H1 (cell line): ENCODE data around the gene SLC7A5. TPM values are rescaled to one million over a fixed set of nuclear protein-coding genes. Genes with fewer than 3 reads are reported as not detected.
"Not testable (repeated sequence)": the region's sequence is repeated elsewhere in the genome, so short reads cannot be mapped to it uniquely, and the experiment has no call there.

Source experiments
- CTCF ChIA-PET: fragments of 300-600 bp; sonication (Branson Sonifier 250); formaldehyde crosslinking; loops from one replicate; lab custom pipeline; 2021; ENCODE audit not compliant: partially characterized antibody; lab: Charles Lee
- POLR2A ChIA-PET: fragments of 300-600 bp; sonication (Branson Sonifier 250); formaldehyde crosslinking; loops from one replicate; lab custom pipeline; 2021; ENCODE audit warnings: inconsistent platforms; ENCODE audit not compliant: partially characterized antibody; lab: Charles Lee
- DNase-seq, 2 experiments: peaks; one replicate each; pipeline versions ENCODE4 v3.0.0 to v3.0.0-alpha.2; 2010 to 2022; ENCODE audit warnings: low spot score in 2 of 2, low read depth in 1 of 2, mixed read lengths in 1 of 2
- FAIRE-seq: peaks from 2 replicates; lab custom pipeline; 2011; peaks lifted over from hg19 to GRCh38; lab: Jason Lieb, UNC
- H2AFZ ChIP-seq: 2 replicates; pipeline ENCODE4 v1.8.1; 2012; ENCODE audit warnings: low read length, inconsistent platforms
- H2AK5ac ChIP-seq: 2 replicates; pipeline ENCODE4 v1.6.1; 2013; ENCODE audit warnings: low read depth, low read length
- H2BK120ac ChIP-seq: replicated peaks from 2 replicates; pipeline ENCODE3; 2013; ENCODE audit warnings: low read depth, low read length, inconsistent platforms
- H2BK12ac ChIP-seq: 2 replicates; pipeline ENCODE4 v1.6.1; 2013; ENCODE audit warnings: low read depth, low read length
- H2BK15ac ChIP-seq: 2 replicates; pipeline ENCODE4 v1.6.1; 2013; ENCODE audit warnings: low read length
- H2BK20ac ChIP-seq: 2 replicates; pipeline ENCODE4 v1.6.1; 2013; ENCODE audit warnings: low read length
- H2BK5ac ChIP-seq: 2 replicates; pipeline ENCODE4 v1.6.1; 2013; ENCODE audit warnings: low read depth, low read length
- H3K14ac ChIP-seq: 2 replicates; pipeline ENCODE4 v1.6.1; 2013; ENCODE audit warnings: inconsistent platforms; ENCODE audit not compliant: insufficient read length
- H3K18ac ChIP-seq: 2 replicates; pipeline ENCODE4 v1.6.1; 2013; ENCODE audit warnings: low read length; ENCODE audit errors: extremely low read depth
- H3K23ac ChIP-seq: 2 replicates; pipeline ENCODE4 v1.6.1; 2013; ENCODE audit warnings: inconsistent platforms; ENCODE audit not compliant: insufficient read length
- H3K23me2 ChIP-seq: 2 replicates; pipeline ENCODE4 v1.6.1; 2013; ENCODE audit warnings: low read depth, low read length
- H3K27ac ChIP-seq: 2 replicates; pipeline ENCODE4 v1.6.1; 2011; ENCODE audit warnings: low read depth, low read length, inconsistent platforms
- H3K27me3 ChIP-seq, 4 experiments: replicated peaks in 1 of 4; 1 replicate in 1 of 4; 2 replicates in 3 of 4; pipeline versions ENCODE4 v1.6.1 to v1.8.1; 2011 to 2013; ENCODE audit warnings: low read length in 3 of 4, mild to moderate bottlenecking in 3 of 4, inconsistent platforms in 2 of 4, mixed read lengths in 2 of 4, moderate library complexity in 1 of 4; ENCODE audit not compliant: control insufficient read depth in 3 of 4, insufficient read depth in 3 of 4; ENCODE audit errors: extremely low read depth in 1 of 4
- H3K36me3 ChIP-seq, 4 experiments: 2 replicates each; pipeline versions ENCODE4 v1.6.1 to v1.8.1; 2011 to 2013; ENCODE audit warnings: mild to moderate bottlenecking in 4 of 4, low read length in 3 of 4, moderate library complexity in 2 of 4, control low read depth in 1 of 4, inconsistent platforms in 1 of 4; ENCODE audit not compliant: insufficient read depth in 4 of 4, control insufficient read depth in 2 of 4
- H3K4ac ChIP-seq: replicated peaks from 2 replicates; pipeline ENCODE3; 2013; ENCODE audit warnings: low read length, low read depth, mixed read lengths, inconsistent platforms; ENCODE audit not compliant: insufficient read length
- H3K4me1 ChIP-seq, 4 experiments: replicated peaks in 1 of 4; 1 replicate in 1 of 4; 2 replicates in 3 of 4; pipeline versions ENCODE4 v1.6.1 to v1.8.1; 2011 to 2013; ENCODE audit warnings: low read length in 3 of 4, inconsistent platforms in 2 of 4, mixed read lengths in 1 of 4; ENCODE audit not compliant: insufficient read depth in 4 of 4, control insufficient read depth in 3 of 4
- H3K4me2 ChIP-seq, 2 experiments: 2 replicates each; pipeline versions ENCODE4 v1.6.1 to v1.8.1; 2011 to 2013; ENCODE audit warnings: low read depth in 2 of 2, low read length in 2 of 2, control low read depth in 1 of 2, inconsistent platforms in 1 of 2, mild to moderate bottlenecking in 1 of 2; ENCODE audit not compliant: insufficient read depth in 1 of 2
- H3K4me3 ChIP-seq, 4 experiments: fragments of 200-600, 300-600 bp in 1 of 4; sonication (generic), shearing (Covaris generic), sonication (Bioruptor Twin) in 1 of 4; 2 replicates each; pipeline versions ENCODE4 v1.5.1 to v1.8.1; 2011 to 2016; ENCODE audit warnings: low read length in 4 of 4, low read depth in 3 of 4, control low read depth in 2 of 4, inconsistent platforms in 2 of 4, mild to moderate bottlenecking in 2 of 4, mixed read lengths in 1 of 4, moderate library complexity in 1 of 4; ENCODE audit not compliant: insufficient read depth in 2 of 4; ENCODE audit errors: extremely low read depth in 1 of 4
- H3K56ac ChIP-seq: replicated peaks from 2 replicates; pipeline ENCODE3; 2013; ENCODE audit warnings: low read depth, mild to moderate bottlenecking, mixed read lengths, low read length, inconsistent platforms; ENCODE audit not compliant: insufficient read length
- H3K79me1 ChIP-seq: 2 replicates; pipeline ENCODE4 v1.6.1; 2013; ENCODE audit warnings: low read depth, low read length, control low read depth
- H3K79me2 ChIP-seq, 2 experiments: 2 replicates each; pipeline versions ENCODE4 v1.6.1 to v1.8.1; 2012 to 2013; ENCODE audit warnings: low read length in 2 of 2, mild to moderate bottlenecking in 2 of 2, inconsistent platforms in 1 of 2; ENCODE audit not compliant: insufficient read depth in 2 of 2, control insufficient read depth in 1 of 2
- H3K9ac ChIP-seq, 4 experiments: replicated peaks in 1 of 4; 1 replicate in 1 of 4; 2 replicates in 3 of 4; pipeline versions ENCODE4 v1.6.1 to v1.8.1; 2011 to 2013; ENCODE audit warnings: low read depth in 3 of 4, low read length in 3 of 4, control low read depth in 2 of 4, mild to moderate bottlenecking in 2 of 4, moderate library complexity in 2 of 4, inconsistent platforms in 1 of 4; ENCODE audit errors: extremely low read depth in 1 of 4
- H3K9me3 ChIP-seq, 2 experiments: 2 replicates each; pipeline versions ENCODE4 v1.6.1 to v1.8.1; 2012 to 2013; ENCODE audit warnings: mild to moderate bottlenecking in 2 of 2, moderate library complexity in 2 of 2, control low read depth in 1 of 2, inconsistent platforms in 1 of 2, low read depth in 1 of 2, low read length in 1 of 2, mixed read lengths in 1 of 2; ENCODE audit not compliant: insufficient read depth in 2 of 2
- H4K20me1 ChIP-seq, 2 experiments: replicated peaks in 1 of 2; 2 replicates each; pipeline versions ENCODE3 to v1.8.1; 2011 to 2013; ENCODE audit warnings: inconsistent platforms in 2 of 2, low read length in 2 of 2, mild to moderate bottlenecking in 1 of 2; ENCODE audit not compliant: insufficient read depth in 2 of 2, control insufficient read depth in 1 of 2
- H4K5ac ChIP-seq: 2 replicates; pipeline ENCODE4 v1.6.1; 2013; ENCODE audit warnings: low read length, low read depth, mixed read lengths, inconsistent platforms; ENCODE audit not compliant: insufficient read length
- H4K8ac ChIP-seq: 2 replicates; pipeline ENCODE4 v1.8.0; 2013; ENCODE audit warnings: mild to moderate bottlenecking, moderate library complexity, low read length, inconsistent platforms; ENCODE audit not compliant: insufficient read depth; ENCODE audit errors: extremely low read depth
- H4K91ac ChIP-seq: replicated peaks from 2 replicates; pipeline ENCODE3; 2013; ENCODE audit warnings: low read length, mixed read lengths, inconsistent platforms; ENCODE audit not compliant: insufficient read length
- WGBS, 2 experiments: shearing (Covaris generic) in 1 of 2; methylation state at CpG; one replicate each; pipeline versions ENCODE4 v1.1.6 to v1.1.7; 2013 to 2015; ENCODE audit warnings: low lambda C conversion rate in 2 of 2, mixed read lengths in 2 of 2, inconsistent platforms in 1 of 2, low coverage in 1 of 2, missing lambda C conversion rate in 1 of 2; ENCODE audit not compliant: insufficient replicate concordance in 2 of 2, insufficient coverage in 1 of 2, insufficient read length in 1 of 2; ENCODE audit errors: extremely low coverage in 1 of 2, missing lambda C conversion rate in 1 of 2; 5-methylcytosine and 5-hydroxymethylcytosine counted together
- polyA plus RNA-seq, 7 experiments: library from polyadenylated mRNA; depleted of rRNA in 3 of 7; stranded (reverse) in 5 of 7; unstranded in 2 of 7; fragments of >200 nt in 5 of 7; fragments of 200-250 nt in 2 of 7; gene quantifications; 1 replicate in 5 of 7; 2 replicates in 1 of 7; 4 replicates in 1 of 7; pipeline versions ENCODE4 v1.2.1 to v1.2.3, GENCODE V29; 2011 to 2013; ENCODE audit warnings: missing spikeins in 2 of 7, mixed read lengths in 2 of 7
- total RNA-seq: library from RNA; stranded (reverse); fragmentation: NEBNext Ultra II Directional; extraction: Animal tissue kit (Norgen Biotek cat#: 25700); gene quantifications from 2 replicates; pipeline ENCODE4 v1.2.1, GENCODE V29; 2021

SLC7A5 gene
- total and polyA plus RNA-seq, 2 of the 8 experiments (the other 6 are each of a cell fraction or from before 2014, with no cell fraction given): 68.2 to 341 TPM

DNA sequence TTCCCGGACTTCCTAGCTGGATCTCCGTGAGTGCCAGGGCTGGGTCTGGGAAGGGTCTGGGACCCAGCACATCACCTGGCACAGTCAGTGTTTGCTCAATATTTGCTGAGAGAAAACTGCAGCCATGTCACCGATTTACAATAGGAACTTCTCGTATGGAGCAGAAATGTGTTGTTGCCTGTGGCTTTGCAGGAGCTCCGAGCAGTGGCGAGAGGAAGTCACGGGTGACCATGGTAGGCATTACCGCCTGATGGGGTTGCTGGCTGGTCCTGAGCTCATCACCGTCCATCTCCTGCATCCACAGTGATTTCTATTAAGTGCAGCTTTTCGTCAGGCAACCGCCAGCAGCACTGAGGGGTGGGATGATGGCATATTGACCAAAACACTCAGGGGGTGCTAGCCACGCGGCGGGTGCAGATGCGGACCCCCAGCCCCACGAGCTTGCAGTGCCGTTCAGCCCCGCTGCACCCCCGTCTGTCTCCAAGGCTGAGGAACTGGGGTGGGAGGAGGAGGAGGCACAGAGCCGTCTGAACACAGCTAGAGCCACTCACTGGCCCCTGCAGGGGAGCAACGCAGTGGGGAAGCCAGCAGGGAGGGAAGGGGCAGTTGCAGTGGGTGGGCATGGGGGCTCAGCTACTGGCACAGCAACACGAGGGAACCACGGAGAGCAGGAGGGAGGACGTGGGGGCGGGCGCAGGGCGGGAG, 44.9 kb upstream of the SLC7A5 start:
- WGBS, 2 experiments: 89% methylated on average over 19 of the region's 27 CpGs; no CpG with 5 or more reads in 1 of the 2 experiments
- CTCF ChIA-PET: interaction anchor here (0.8 to 4.1 kb wide), 16 partner anchors 9 to 249 kb away, joined by 3 to 21 read pairs (median 3); no protein-coding TSS in a partner anchor
- not testable (repeated sequence) for FAIRE-seq

More for the DNA sequence above, 44.9 kb upstream of the SLC7A5 start:
- not testable (repeated sequence) for H3K4ac ChIP-seq, H3K9ac ChIP-seq, H2AK5ac ChIP-seq, H4K8ac ChIP-seq, H2AFZ ChIP-seq, H3K23ac ChIP-seq, H4K20me1 ChIP-seq, H3K27ac ChIP-seq, H3K14ac ChIP-seq, H3K56ac ChIP-seq, H3K23me2 ChIP-seq, H3K4me3 ChIP-seq, H3K36me3 ChIP-seq, H4K5ac ChIP-seq, H3K27me3 ChIP-seq, H3K9me3 ChIP-seq, H3K79me2 ChIP-seq, H3K4me1 ChIP-seq, H2BK20ac ChIP-seq, H3K79me1 ChIP-seq, H3K18ac ChIP-seq, H2BK12ac ChIP-seq, H3K4me2 ChIP-seq, H2BK5ac ChIP-seq, H4K91ac ChIP-seq, DNase-seq, H2BK120ac ChIP-seq, H2BK15ac ChIP-seq
- POLR2A ChIA-PET: interaction anchor here (1.1 kb wide), 1 partner anchor 45 kb away, joined by 4 read pairs; the partner anchor contains the start of gene SLC7A5
